ENCODE data around the gene KIAA1217. TPM values are rescaled to one million over a fixed set of nuclear protein-coding genes. Genes with fewer than 3 reads are reported as not detected.

The KIAA1217 gene
- polyA plus RNA-seq, 1 of the 3 experiments (the other 2 are of a cell fraction): 7.2 TPM

DNA sequence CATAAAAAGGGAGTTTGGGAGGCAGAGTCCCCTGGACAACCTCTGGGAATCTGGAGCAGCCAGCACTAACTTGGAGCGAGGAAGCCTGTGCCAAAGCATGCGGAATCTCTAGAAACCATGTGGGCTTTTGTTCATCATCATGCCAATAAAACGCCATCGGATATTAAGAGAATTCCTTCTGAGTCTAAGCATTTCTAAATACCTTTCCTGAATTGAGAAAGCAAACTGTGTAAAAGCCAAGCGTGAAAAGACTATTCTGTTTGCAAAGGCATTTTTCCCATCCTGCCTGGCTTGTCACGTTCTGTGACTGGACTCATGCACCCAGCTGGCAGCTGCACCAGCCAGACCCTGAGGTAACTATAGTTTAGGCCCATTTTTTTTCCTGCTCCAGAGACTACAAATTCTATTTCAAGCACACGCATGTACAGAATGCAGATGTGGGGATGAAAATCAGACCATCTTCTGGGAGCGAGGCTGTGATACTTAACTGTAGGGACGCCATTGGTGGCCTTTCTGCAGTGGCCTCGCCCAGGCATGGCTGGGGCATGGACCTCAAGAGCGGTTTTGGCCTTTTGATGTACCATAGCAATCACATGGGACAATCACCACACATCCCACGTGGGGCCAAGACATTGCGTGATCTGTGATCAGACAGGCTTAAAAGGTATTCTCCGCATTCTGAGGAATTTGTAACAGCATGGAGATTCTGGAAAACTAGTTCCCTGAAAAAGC is 218.9 kb downstream of the KIAA1217 start (continued):
- TF ChIP-seq REST (IDR thresholded peaks at IDR 0.05; ENCODE audit: low read depth, low read length): no peak
- TF ChIP-seq, protein P1, sequence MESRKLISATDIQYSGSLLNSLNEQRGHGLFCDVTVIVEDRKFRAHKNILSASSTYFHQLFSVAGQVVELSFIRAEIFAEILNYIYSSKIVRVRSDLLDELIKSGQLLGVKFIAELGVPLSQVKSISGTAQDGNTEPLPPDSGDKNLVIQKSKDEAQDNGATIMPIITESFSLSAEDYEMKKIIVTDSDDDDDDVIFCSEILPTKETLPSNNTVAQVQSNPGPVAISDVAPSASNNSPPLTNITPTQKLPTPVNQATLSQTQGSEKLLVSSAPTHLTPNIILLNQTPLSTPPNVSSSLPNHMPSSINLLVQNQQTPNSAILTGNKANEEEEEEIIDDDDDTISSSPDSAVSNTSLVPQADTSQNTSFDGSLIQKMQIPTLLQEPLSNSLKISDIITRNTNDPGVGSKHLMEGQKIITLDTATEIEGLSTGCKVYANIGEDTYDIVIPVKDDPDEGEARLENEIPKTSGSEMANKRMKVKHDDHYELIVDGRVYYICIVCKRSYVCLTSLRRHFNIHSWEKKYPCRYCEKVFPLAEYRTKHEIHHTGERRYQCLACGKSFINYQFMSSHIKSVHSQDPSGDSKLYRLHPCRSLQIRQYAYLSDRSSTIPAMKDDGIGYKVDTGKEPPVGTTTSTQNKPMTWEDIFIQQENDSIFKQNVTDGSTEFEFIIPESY (IDR thresholded peaks at IDR 0.05; ENCODE audit: borderline replicate concordance, low read depth): no peak
- TF ChIP-seq NFIC (IDR thresholded peaks at IDR 0.05; ENCODE audit: borderline replicate concordance): peak; percentile 88
- TF ChIP-seq TEAD4 (IDR thresholded peaks at IDR 0.05; ENCODE audit: borderline replicate concordance, insufficient read depth): 0 out of 2 replicates have a peak, but pooled peaks have one; percentile 34
- TF ChIP-seq MEF2A (IDR thresholded peaks at IDR 0.05; ENCODE audit: borderline replicate concordance, low read depth): no peak

GRCh38 chr10:24428410-24428782 is 219.5 kb downstream of the KIAA1217 start:
- CTCF ChIA-PET: interaction anchor here (1.0 to 1.1 kb wide), 2 partner anchors 8 to 12 kb away, joined by 3 read pairs; no protein-coding TSS in a partner anchor

More at GRCh38 chr10:24428410-24428782, 219.5 kb downstream of the KIAA1217 start:
- Histone ChIP-seq H3K9me3 (no peaks in the 10 kb centered on the region), H3K79me2 (ENCODE audit: insufficient read depth) (no peaks in the 10 kb centered on the region), H3K4me3 (ENCODE audit: low read depth in 2 of 2, low read length in 1 of 2) (no peak overlapping the region), H3K27me3 (ENCODE audit: insufficient read depth) (no peaks in the 10 kb centered on the region), H3K9ac (no peak overlapping the region), H3K36me3 (replicated peaks in 1 of 2; ENCODE audit: control insufficient read depth in 1 of 2, insufficient read depth in 2 of 2, low read length in 1 of 2) (no peaks in the 10 kb centered on the region), H3K4me2 (0 out of 2 replicates have a peak overlapping the region, but pooled peaks have one; percentile 26), H3K4me1 (ENCODE audit: control insufficient read depth in 1 of 2, insufficient read depth in 2 of 2, low read depth in 1 of 2, low read length in 1 of 2) (peaks cover 0 to 6% of the 10 kb centered on the region in 2 experiments; a peak in 1 of 4 replicates), H3K27ac (ENCODE audit: low read depth in 2 of 2, low read length in 1 of 2) (peak overlapping the region; percentile 61 to 72; a peak in 3 of 4 replicates), H3F3A (replicated peaks; ENCODE audit: insufficient read depth) (no peaks in the 10 kb centered on the region), H3K9me2 (no peaks in the 10 kb centered on the region), H4K20me1 (ENCODE audit: insufficient read depth) (no peaks in the 10 kb centered on the region), H2AFZ (ENCODE audit: low read depth) (no peak overlapping the region)
- POLR2A ChIA-PET: no interaction called here
- no peak for DNase-seq
- WGBS (ENCODE audit: low lambda C conversion rate): 34% methylated on average over 2 of the region's 2 CpGs
- peak; percentile 12; the same call in 1 of the 2 replicates for TF ChIP-seq JUND (IDR thresholded peaks at IDR 0.05)
- TF ChIP-seq FOSL2 (IDR thresholded peaks at IDR 0.05; ENCODE audit: borderline replicate concordance, low read depth): peak; percentile 16; the same call in 1 of the 2 replicates
- TF ChIP-seq, protein P2, sequence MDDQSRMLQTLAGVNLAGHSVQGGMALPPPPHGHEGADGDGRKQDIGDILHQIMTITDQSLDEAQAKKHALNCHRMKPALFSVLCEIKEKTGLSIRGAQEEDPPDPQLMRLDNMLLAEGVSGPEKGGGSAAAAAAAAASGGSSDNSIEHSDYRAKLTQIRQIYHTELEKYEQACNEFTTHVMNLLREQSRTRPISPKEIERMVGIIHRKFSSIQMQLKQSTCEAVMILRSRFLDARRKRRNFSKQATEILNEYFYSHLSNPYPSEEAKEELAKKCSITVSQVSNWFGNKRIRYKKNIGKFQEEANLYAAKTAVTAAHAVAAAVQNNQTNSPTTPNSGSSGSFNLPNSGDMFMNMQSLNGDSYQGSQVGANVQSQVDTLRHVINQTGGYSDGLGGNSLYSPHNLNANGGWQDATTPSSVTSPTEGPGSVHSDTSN (IDR thresholded peaks at IDR 0.05): no peak
